Mucosa of descending colon (tissue), 3 donors: ENCODE results near the gene TMEM187. TPM values are rescaled to one million over a fixed set of nuclear protein-coding genes. Genes with fewer than 3 reads are reported as not detected.

Experiments
- ATAC-seq: fragments of 200-7000 bp; cut with Tn5 transposase; one replicate; pipeline ENCODE4 v1.9.1; 2020; ENCODE audit warnings: mild to moderate bottlenecking, moderate library complexity
- DNase-seq, 3 donors: peaks; one replicate each; pipeline ENCODE4 v3.0.0-alpha.2; 2020
- H3K36me3 ChIP-seq: fragments of 200-600 bp; one replicate; pipeline ENCODE4 v1.8.0; 2021; ENCODE audit warnings: low read depth, mild to moderate bottlenecking
- H3K4me1 ChIP-seq: fragments of 200-600 bp; one replicate; pipeline ENCODE4 v1.8.0; 2021; ENCODE audit warnings: low read depth, mild to moderate bottlenecking
- H3K4me3 ChIP-seq: fragments of 200-600 bp; one replicate; pipeline ENCODE4 v1.8.0; 2021; ENCODE audit warnings: mild to moderate bottlenecking
- H3K9me3 ChIP-seq: fragments of 200-600 bp; one replicate; pipeline ENCODE4 v1.8.0; 2021; ENCODE audit warnings: mild to moderate bottlenecking
- CTCF ChIP-seq: fragments of 200-600 bp; IDR thresholded peaks from one replicate; pipeline ENCODE4 v1.8.0; 2022; ENCODE audit warnings: antibody characterized with exemption, mild to moderate bottlenecking
- intact Hi-C, 2 donors: fragments of 100-400 bp; cut with DNase I in 1 of 2; cut with micrococcal nuclease in 1 of 2; formaldehyde crosslinking; loops; one replicate each; pipeline versions ENCODE4 v1.11.0 to v1.11.1; 2022; cut with DNase I, micrococcal nuclease
- total RNA-seq, 3 donors: library from RNA; stranded (reverse); fragmentation: NEBNext Ultra II Directional in 2 of 3; extraction: Animal tissue kit (Norgen Biotek cat#: 25700) in 2 of 3; gene quantifications; one replicate each; pipeline versions ENCODE4 v1.2.1 to v1.2.4, GENCODE V29; 2021 to 2023
- donor health status: DM: no; HTN: no; CAD: no; lungs with moderate emphysema.
- donor health status: DM: no; HTN: no; CAD: no.
- donor health status: DM: no; HTN: yes; CAD: no.

Gene TMEM187
- total RNA-seq, 3 donors from 2014 or later, result 4.8 to 7.9 (median 7.8) TPM

GRCh38 chrX:153981231-153981630 is 8.7 kb downstream of the TMEM187 start:
- ATAC-seq (no peak), DNase-seq (no peak)
- Histone ChIP-seq H3K4me1 (peaks cover 4% of the 10 kb centered on the region), H3K36me3 (no peaks in the 10 kb centered on the region), H3K9me3 (no peaks in the 10 kb centered on the region), H3K4me3 (no peak overlapping the region)
- TF ChIP-seq CTCF, result no peak
- intact Hi-C loops, result no loop called here

GRCh38 chrX:153981771-153982533 is 9.4 kb downstream of the TMEM187 start:
- ATAC-seq (peak; percentile 19), DNase-seq (peak; percentile 27 to 80 (median 51))
- no peak overlapping the region for H3K4me3 ChIP-seq

GRCh38 chrX:153983321-153983801 is 10.8 kb downstream of the TMEM187 start:
- Histone ChIP-seq H3K4me3 (no peak overlapping the region), H3K9me3 (no peaks in the 10 kb centered on the region), H3K36me3 (no peaks in the 10 kb centered on the region), H3K4me1 (peaks cover 4% of the 10 kb centered on the region)
- intact Hi-C loops, result no loop called here
- DNase-seq (no peak), ATAC-seq (no peak)
- TF ChIP-seq CTCF, result no peak

More at GRCh38 chrX:153981771-153982533, 9.4 kb downstream of the TMEM187 start:
- peaks cover 4% of the 10 kb centered on the region for H3K4me1 ChIP-seq
- intact Hi-C loops, result no loop called here
- no peak for TF ChIP-seq CTCF
- H3K9me3 ChIP-seq, result no peaks in the 10 kb centered on the region
- H3K36me3 ChIP-seq, result no peaks in the 10 kb centered on the region

GRCh38 chrX:153984351-153985178 is 12.0 kb downstream of the TMEM187 start:
- intact Hi-C loops, result no loop called here
- TF ChIP-seq CTCF, result no peak
- Histone ChIP-seq H3K4me3 (no peak overlapping the region), H3K9me3 (no peaks in the 10 kb centered on the region), H3K4me1 (peaks cover 4% of the 10 kb centered on the region), H3K36me3 (no peaks in the 10 kb centered on the region)
- DNase-seq, result peak in 2 of 3 donors; percentile 14 to 33
- ATAC-seq, result peak; percentile 7

GRCh38 chrX:153988493-153988892 is 15.9 kb downstream of the TMEM187 start:
- no peak for TF ChIP-seq CTCF
- Histone ChIP-seq H3K4me3 (no peak overlapping the region), H3K36me3 (no peaks in the 10 kb centered on the region), H3K9me3 (no peaks in the 10 kb centered on the region), H3K4me1 (peaks cover 4% of the 10 kb centered on the region)
- intact Hi-C loops, result no loop called here
- no peak for ATAC-seq
- no peak for DNase-seq
